ENCODE results near the gene CYB561D2.

DNA sequence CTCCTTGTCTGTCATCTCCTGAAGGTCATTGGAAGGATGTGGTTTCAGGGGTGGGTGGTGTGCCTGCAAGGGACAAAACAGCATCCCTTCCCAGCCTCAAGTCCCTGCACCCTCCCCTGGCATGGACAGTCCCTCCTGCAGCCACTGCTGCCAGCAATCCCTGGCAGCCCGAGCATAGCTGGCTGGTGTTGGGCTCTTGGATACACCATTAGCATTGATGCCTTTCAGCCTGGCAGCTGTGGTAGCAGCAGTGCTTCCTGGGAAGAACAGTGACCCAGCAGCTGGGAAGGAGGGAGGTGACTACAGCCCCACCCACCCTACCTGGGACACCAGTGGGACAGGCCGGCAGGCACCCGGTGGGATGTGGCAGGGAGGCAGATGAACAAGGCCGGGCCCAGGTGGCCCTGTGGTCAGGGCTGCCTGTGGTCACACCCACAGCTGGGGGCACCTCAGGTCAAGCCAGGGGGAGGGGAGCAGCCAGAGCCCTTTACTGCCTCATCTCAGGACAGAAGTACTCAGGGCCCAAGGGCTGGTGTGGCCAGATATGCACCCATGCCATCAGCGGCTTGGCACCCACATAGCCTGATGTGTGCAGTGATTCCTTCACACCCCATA lies 41.5 kb downstream of the CYB561D2 start:
- TF ChIP-seq, protein P1, sequence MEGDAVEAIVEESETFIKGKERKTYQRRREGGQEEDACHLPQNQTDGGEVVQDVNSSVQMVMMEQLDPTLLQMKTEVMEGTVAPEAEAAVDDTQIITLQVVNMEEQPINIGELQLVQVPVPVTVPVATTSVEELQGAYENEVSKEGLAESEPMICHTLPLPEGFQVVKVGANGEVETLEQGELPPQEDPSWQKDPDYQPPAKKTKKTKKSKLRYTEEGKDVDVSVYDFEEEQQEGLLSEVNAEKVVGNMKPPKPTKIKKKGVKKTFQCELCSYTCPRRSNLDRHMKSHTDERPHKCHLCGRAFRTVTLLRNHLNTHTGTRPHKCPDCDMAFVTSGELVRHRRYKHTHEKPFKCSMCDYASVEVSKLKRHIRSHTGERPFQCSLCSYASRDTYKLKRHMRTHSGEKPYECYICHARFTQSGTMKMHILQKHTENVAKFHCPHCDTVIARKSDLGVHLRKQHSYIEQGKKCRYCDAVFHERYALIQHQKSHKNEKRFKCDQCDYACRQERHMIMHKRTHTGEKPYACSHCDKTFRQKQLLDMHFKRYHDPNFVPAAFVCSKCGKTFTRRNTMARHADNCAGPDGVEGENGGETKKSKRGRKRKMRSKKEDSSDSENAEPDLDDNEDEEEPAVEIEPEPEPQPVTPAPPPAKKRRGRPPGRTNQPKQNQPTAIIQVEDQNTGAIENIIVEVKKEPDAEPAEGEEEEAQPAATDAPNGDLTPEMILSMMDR (optimal IDR thresholded peaks at IDR 0.05 in 1 of 3, IDR thresholded peaks at IDR 0.05 in 1 of 3, conservative IDR thresholded peaks at IDR 0.05 in 1 of 3; ENCODE audit: extremely low read depth in 1 of 3, insufficient read depth in 2 of 3, low read length in 3 of 3) = no peak
- no peak for TF ChIP-seq EZH2 (IDR thresholded peaks at IDR 0.05; ENCODE audit: low read length)
